HG02642 (cell line): ENCODE data around the gene FLYWCH1.

Source experiments
- ATAC-seq: cut with Tn5 transposase; IDR thresholded peaks from one replicate; pipeline ENCODE4 v1.9.1; 2021; ENCODE audit warnings: mild to moderate bottlenecking; ENCODE audit not compliant: unreplicated experiment, poor library complexity

The FLYWCH1 gene

DNA sequence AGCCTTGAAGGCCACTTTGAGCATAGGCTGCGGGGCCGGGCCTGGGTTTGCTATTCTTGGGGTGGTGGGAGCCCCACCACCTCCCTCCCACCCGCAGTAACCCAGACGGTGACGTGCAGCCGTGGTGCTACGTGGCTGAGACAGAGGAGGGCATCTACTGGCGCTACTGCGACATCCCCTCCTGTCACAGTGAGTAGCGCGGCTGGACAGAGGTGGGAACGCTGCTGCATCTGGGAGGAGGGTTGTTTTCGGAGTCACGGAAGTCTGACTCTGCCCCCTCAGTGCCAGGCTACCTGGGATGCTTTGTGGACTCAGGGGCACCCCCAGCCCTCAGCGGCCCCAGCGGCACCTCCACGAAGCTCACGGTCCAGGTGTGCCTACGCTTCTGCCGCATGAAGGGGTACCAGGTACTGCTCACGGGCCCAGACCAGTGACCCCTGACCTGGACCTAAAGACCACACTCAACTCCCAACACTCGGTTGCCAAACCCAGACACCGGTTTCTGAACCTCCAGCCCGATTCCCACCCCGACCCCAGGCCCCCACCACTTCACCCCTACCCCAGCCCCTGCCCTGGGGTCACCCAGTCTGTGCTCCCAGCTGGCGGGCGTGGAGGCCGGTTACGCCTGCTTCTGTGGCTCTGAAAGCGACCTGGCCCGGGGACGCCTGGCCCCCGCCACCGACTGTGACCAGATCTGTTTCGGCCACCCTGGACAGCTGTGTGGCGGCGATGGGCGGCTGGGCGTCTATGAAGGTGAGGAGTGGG is 54.5 kb downstream of the FLYWCH1 start:
- ATAC-seq, result no peak

GRCh38 chr16:2966808-2967191 is 55.1 kb downstream of the FLYWCH1 start:
- no peak for ATAC-seq

GRCh38 chr16:2967211-2967631 is 55.5 kb downstream of the FLYWCH1 start:
- ATAC-seq, result no peak

- ATAC-seq, result no peak
Measured at GRCh38 chr16:2967721-2968161, 56.0 kb downstream of the FLYWCH1 start.

- ATAC-seq, result no peak
Measured at GRCh38 chr16:2968368-2968737, 56.6 kb downstream of the FLYWCH1 start.

DNA sequence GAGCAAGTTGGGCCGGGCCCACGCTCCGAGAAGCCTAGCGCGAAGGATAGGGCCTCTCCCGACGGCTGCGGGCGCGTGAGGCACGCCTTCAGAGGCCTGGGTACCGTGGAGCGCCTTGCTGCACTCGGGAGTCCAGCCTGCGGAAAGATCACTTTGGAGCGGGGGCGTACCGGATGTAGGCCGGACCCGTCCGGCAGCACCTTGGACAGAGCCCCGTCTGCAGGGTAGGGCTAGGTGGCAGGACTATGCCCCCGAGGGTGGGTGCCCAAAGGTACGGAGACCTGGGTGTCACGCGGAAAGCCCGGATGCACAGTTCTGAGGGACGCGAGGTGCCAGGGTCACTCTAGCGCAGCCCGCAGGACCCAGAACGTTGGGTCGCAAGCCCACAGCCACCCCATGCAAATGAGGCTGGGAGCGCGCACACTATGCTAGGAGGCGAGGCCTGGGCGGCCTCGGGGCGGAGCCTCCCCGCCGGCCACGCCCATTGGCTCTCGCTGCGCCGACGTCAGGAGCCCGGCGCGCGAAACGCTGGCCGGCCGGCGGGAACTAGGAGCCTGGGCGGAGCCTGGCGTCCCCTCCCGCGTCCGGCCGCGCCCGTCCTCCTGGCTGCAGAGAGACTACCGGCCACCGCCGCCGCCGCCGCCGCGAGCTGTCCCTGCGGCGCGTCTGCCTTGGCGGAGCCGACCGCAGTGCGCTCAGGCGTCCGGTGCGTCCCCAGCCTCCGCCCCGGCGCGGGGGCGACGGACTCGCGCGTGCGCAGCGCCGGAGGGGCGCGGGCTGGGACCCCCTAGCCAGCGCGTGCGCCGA is 57.2 kb downstream of the FLYWCH1 start, which contains the start of gene PAQR4:
TSS of gene PAQR4 (plus strand) at position 611 of the 807 bp plus-strand sequence. CDS start 327 bp downstream, outside the sequence.
- ATAC-seq, result peak; percentile 77

DNA sequence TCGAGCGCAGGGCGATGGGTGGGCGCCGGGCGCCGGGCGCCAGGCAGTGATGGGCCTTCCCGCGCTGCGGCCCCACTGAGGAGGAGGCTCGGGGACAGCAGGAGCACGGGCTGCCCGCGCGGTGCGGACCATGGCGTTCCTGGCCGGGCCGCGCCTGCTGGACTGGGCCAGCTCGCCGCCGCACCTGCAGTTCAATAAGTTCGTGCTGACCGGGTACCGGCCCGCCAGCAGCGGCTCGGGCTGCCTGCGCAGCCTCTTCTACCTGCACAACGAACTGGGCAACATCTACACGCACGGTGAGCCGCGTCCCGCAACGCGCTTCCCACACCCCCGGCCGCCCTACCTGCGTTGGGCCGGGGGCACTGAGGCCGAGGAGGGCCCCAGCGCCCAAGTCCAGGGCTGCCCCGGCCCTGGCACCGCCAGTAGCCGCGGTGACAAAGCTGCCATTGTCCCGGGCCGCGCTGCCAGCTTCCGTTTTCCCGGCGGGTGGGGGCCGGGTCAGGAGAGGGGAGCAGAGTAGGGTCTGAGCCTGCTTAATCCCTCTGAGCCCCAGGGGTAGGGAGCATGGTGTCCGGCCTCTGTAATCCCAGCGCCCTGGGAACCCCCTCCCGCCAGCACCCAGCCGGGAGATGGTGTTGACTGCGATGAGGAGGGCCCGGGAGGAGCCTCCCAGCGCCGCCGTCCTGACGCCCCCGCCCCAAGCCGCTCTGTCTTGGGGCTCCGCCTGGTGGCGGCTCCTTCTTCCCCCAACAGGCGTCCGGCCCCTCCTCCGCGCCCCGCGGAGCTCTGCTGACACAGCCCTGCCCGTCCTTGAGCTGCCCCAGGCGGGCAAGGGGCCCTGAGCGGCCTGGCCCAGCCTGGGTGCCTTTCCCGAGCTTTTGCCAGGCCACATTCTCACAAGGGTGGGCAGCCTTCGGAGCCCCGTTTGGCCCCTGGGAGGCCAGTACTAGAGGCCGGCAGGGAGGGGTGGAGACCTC is 58.1 kb downstream of the FLYWCH1 start:
- peak; percentile 29 for ATAC-seq

DNA sequence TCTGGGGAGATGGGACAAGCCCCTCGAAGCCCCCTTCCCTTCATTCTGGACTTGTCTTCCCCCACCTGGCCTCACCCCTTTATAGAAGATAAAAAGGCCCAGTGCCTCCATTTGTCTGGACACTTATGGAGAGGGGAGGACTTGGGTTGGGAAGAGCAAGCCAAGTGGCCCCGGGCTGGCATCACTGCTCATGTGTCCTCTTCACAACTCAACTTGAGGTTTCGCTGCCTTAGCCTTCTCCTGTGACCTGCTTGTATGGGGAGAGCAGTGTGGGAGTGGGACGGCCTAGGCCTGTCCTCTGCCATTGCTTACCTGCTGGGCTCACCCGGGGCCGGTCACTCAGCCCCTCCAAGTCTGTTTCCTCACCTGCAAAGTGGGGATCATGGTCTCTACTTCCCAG is 58.8 kb downstream of the FLYWCH1 start:
- ATAC-seq, result no peak

GRCh38 chr16:2971134-2971984 is 59.6 kb downstream of the FLYWCH1 start:
- ATAC-seq, result no peak

DNA sequence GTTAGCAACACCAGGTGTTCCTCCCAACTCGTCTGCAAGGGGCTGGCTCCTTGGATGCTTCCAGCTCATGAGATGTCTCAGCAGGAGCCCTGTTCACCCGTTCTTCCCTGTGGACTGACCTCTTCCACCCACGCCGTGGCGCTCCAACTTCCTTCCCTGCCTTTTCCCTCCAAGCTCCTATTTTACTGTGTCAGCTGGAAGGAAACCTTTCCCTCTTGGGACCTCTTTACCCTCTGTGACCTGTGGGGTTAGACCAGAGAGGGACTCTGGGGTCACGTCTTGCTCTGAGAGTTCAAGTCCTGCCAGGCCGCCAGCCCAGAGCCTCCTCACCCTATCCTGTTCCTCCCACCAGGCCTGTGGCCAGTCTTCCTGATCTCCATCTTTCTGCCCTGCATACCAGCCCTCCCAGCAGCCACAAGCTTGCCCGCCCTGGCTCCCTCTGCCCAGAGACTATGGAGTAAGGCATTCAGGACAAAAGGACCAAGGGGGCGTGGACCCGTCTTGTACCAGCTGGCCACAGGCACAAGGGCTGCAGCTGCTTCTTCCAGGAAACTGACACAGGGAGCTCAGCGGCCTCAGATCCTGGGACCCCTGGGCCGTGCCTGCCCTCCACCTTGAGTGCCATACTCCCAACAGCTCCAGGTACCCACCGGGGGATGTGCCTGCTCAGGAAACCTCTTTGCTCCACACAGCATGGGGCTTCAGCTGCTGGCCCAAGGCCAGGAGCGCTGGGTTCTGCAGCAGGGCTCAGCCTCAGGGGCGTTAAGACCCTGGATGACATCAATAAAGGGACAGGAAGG is 60.5 kb downstream of the FLYWCH1 start:
- no peak for ATAC-seq

- ATAC-seq, result no peak
Measured at GRCh38 chr16:2973093-2973492, 61.4 kb downstream of the FLYWCH1 start.

- no peak for ATAC-seq
Measured at GRCh38 chr16:2973605-2974318, 62.0 kb downstream of the FLYWCH1 start.

DNA sequence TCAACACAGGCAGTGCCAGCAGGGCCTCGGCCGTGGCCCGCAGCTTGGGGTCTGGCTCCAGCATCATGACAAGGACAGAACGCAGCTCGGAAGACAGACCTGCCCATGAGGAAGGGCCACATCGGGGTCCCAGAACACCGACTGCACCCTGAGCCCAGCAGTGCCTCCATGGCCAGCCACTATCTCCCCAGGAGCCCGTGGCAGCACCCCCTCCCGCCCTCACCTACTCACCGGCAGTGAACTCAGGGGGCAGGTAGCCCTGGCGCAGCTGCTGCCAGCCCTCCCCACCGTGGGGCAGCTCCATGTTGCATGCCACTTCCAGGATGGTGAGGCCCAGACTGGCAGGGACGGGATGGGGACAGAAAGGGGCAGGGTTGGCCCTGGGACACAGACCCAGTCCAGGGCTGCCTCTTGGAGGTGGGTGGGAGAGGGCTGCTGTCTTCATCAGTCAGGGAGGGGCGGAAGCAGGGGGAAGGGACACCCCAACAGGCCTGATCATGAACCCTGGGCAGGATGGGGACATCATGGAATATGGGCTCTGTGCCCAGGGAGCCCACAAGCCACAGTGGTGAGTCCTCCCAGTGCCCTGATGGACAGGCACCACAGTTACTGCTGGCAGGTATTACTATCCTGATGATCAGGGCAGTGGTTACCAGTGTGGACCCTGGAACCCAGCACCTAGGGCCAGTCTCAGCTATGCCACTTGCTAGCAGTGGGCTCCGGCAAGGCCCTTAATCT is 62.8 kb downstream of the FLYWCH1 start:
- no peak for ATAC-seq

GRCh38 chr16:2975161-2975795 is 63.5 kb downstream of the FLYWCH1 start:
- ATAC-seq, result no peak

DNA sequence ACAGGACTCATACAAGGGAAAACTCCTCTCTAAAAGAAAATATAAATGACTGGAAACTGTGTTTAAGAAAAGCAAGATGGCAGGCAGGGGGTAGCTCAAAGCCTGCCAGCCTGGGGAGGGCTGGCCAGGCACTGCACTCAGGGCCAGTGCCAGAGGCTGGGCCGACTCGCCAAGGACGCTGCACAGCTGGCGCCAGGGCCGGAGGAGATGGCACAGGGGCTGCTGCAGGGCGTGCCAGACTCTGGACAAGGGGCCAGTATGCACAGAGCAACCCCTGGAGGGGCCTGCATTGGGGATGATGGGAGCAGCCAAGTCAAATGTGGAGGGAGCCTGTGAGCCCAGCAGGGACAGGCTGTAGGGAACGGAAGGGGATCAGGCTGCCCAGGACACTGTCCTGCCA is 64.5 kb downstream of the FLYWCH1 start:
- no peak for ATAC-seq

DNA sequence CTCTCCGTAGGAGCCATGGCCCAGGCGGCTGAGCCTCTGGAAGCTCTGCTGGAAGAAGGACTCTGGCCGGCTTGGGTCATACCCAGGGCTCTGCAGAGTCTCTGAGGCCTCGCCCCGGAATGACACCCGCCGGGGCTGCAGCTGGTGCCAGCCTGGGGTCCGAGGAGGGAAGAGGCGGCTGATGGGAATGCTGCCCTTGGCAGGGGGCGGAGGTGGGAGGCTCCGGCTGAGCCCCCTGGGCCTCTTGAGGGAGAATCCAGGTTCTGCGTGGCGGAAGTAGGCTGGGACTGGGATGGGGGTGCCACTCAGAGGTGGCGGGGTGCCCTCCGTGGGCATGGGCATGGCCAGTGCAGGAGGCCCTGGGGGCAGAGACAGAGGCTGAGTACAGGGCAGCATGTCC is 64.9 kb downstream of the FLYWCH1 start:
- ATAC-seq, result no peak

GRCh38 chr16:2977440-2977839 is 65.7 kb downstream of the FLYWCH1 start:
- ATAC-seq, result no peak
